Stimulated activated CD4-positive, alpha-beta T cell treated with anti-CD3 and anti-CD28 coated beads, Interleukin-12 subunit alpha, Interleukin-12 subunit beta, amount 100 ng/mL, for 24 hours (primary cell): ENCODE data around the gene CD2AP.
"Not testable (repeated sequence)": the region's sequence is repeated elsewhere in the genome, so short reads cannot be mapped to it uniquely, and the experiment has no call there.

Experiments used
- DNase-seq, 2 experiments: peaks; one replicate each; pipeline ENCODE4 v3.0.0-alpha.2; 2020; ENCODE audit warnings: low read depth in 2 of 2

Gene CD2AP

DNA sequence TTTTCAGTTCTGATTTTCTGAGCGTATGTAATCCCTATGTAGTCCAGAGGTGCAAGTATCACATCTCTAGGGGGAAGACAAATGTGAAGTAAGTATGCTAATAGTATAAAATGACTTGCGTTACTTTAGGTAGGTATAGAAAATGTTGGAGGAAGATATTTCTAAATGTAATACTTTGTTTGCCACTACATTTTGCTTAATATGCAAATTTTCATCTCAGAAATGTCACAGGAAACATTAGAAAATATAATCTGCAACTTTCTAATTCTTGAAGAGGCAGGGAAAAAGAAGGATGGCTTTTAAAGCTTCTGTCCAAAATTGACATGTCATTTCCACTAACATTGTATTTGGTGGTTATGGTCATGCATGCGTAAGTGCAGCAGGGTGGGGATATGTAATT, 85.6 kb downstream of the CD2AP start:
- no peak for DNase-seq

DNA sequence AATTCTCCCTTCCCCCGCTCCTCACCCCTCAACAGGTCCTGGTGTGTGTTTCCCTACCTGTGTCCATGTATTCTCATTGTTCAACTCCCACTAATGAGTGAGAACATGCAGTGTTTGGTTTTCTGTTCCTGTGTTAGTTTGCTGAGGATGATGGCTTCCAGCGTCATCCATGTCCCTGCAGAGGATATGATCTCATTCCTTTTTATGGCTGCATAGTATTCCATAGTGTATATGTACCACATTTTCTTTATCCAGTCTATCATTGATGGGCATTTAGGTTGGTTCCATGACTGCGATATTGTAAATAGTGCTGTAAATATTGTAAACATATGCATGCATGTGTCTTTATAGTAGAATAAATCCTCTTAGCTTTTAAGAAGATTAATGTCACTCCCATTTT, 89.0 kb downstream of the CD2AP start:
- not testable (repeated sequence) for DNase-seq

DNA sequence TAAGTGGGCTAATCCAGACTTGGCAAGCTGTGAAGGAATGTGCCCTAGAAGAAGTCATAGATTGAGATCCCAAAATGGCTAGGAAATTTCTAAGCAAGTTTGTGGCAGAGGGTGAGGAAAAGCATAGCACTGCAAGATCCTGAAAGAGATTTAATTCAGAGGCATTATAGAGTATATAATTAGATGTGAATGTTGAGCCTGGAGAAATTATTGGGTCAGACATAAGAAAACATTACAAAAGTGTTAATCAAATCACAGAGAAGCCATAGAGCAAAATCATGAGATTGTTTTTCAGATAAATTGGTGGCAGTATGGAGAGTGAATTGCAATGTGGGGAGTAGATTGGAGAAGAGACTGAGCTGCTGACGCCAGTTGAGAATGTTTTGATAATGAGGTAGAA, 90.0 kb downstream of the CD2AP start:
- no peak for DNase-seq

DNA sequence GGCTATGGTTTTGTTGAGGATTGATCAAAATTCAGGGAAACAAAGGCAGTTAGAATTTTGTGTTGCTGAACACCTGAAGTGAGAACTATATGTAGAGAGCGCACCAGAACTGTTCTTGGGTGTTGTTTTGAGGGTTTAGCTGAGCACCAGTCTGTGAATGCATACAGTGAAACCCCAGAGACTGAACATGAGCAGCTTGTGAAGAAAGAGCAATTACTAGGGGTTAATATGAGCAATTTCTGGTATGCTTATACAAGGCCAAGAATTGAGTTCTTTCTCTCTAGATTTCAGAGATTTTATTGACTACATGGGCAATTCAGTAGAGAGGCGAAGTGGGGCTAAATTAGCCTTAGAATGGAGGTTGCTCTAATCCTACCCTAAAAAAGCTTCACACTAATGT, 93.9 kb downstream of the CD2AP start:
- DNase-seq = no peak

DNA sequence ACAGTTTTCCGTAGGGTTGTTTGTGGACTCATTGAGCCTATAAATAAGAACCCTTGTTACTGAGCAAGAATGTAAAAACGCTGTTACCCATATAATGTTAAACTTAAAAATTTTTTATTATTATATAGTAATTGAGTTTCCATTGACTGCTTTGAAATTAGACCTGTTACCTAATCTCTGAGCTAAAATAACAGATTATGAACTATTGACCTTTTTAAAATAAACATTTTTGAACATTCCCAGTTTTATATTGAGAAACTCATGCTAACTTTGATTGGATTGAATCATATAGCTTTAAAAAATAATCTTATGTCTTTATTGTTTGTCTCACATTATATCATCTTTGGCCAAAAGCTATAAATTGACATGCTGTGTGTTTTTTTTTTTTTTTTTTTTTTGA, 95.5 kb downstream of the CD2AP start:
- DNase-seq = no peak

DNA sequence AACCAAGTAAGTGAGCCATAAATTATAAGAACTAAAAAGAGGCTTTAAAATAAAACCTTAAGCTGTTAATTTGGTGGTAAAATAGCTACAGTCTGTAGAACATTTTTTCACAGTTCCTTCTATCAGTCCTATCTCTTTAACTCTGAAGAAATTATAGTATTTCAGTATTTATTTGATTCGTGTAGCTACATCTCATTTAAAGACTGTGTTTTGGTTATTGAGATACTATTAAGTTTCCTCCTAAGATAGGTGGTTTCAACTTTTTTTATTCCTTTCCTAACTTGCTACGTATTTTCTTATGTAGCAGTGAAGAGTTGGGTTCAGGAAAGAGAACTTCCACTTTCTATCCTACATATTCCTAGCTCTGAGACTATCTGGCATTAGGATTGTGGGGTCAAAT, 97.2 kb downstream of the CD2AP start:
- DNase-seq = no peak

DNA sequence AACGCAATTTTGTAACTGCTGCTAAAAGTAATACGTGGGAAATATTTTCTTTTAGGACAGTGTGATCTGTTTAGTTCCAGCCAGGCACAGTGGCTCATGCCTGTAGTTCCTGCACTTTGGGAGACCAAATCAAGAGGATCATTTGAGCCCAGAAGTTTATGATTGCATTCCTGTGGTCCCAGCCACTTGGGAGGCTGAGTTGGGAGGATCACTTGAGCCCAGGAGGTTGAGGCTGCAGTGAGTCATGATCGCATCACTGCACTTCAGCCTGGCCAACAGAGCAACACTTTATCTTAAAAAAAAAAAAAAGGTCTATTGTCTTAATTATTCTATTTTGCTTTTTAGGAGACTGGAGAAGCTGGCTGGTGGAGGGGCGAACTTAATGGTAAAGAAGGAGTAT, 101.5 kb downstream of the CD2AP start:
- no peak for DNase-seq

DNA sequence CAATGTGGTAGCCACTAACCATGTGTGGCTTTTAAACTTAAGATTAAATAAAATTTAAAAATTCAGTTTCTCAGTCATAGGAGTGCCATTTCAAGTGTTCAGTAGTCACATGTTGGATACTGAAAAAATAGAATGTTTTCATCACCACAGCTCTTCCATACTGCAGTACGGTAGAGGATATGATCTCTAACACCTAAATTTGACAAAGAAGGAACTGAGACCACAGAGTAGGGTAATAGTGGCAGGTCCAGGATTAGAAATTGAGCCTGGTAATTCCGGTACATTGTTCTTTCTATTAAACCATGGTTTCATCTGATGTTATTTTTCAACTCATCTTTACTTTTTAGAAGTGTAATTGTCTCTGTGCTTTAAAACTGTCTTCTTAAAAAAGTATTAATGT, 104.0 kb downstream of the CD2AP start:
- no peak for DNase-seq

DNA sequence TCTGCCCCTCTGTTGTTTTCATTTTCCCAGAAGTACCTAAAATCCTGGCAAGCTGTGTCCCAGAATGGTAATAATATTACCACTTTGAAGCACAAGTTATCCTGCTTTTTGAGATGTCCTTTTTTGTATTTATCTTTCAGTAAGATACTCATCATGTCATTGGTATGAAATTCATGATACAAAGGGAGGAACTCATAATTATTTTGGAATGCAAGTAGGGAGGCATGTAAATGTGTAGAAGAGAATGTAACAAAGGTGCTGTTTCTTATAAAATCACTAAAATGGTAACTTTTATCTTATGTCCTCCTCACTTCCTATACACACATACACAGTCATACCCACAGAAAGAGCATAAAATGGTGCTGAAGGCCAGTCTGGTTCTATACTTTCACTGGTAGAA, 109.9 kb downstream of the CD2AP start:
- no peak for DNase-seq

DNA sequence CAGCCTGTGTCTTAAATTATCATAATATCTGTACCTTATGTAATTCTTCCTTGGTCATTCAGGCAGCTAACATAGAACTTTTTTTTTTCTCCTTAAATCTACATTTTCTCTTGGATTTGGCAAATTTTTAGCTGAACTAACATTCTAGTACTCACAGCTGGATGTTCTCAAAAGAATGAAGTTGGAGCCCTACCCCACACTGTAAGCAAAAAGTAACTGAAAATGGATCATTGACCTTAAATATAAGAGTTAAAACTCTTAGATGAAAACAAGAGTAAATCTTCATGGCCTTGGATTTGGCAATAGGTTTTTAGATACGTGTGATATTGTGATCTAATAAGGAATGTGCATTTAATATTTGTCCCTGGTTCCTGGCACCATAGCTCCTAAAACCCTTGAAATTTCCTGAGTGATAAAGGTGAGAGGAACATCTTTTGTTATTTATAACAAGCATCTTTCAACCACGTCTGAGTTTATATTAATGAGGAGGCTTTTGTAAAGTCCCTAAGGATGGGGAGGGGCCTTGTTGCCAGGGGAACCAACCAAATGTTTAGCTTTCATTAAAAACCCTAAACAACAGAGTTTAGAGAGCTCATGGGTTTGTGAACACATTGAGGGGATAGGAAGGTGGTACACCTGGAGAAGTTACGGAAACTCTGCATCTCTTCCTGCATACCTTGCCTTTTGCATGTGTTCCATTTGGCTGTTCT, 114.7 kb downstream of the CD2AP start:
- DNase-seq = no peak

DNA sequence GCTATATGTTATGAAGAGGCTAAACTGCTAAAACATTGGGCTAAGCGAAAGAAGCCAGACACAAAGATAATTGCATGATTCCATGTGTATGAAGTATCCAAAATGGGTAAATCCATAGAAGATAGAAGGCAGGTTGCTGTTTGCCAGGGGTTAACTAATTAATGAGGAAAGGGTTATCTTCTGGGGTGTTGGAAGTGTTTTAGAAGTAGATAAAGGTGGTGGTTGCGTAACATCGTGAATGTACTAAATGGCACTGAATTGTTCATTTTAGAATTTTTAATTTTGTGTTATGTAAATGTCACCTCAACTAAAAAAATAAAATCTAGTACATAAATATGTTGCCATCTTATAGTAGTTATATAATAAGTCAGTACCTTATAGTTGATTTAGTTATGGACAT, 116.4 kb downstream of the CD2AP start:
- DNase-seq = no peak

DNA sequence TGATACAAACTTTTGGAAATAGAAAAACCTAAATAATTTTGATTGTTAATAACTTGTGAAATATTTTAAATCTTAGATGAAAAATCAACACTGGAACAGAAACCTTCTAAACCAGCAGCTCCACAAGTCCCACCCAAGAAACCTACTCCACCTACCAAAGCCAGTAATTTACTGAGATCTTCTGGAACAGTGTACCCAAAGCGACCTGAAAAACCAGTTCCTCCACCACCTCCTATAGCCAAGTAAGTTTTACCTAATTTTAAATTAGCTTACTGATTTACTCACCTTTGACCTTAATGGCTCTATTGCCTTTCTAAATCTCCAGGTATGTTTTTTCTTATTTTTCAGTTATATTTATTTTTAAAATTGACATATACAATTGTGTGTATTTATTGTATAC, 118.2 kb downstream of the CD2AP start:
- no peak for DNase-seq

DNA sequence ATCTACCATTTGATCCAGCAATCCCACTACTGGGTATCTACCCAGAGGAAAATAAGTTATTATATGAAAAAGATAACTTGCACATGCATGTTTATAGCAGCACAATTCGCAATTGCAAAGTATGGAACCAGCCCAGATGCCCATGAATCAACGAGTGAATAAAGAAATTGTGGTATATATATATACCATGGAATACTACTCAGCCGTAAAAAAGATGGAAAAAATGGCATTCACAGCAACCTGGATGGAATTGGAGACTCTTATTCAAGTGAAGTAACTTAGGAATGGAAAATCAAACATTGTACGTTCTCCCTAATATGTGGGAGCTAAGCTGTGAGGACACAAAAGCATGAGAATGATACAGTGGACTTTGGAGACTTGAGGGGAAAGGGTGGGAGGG, 120.8 kb downstream of the CD2AP start:
- no peak for DNase-seq

DNA sequence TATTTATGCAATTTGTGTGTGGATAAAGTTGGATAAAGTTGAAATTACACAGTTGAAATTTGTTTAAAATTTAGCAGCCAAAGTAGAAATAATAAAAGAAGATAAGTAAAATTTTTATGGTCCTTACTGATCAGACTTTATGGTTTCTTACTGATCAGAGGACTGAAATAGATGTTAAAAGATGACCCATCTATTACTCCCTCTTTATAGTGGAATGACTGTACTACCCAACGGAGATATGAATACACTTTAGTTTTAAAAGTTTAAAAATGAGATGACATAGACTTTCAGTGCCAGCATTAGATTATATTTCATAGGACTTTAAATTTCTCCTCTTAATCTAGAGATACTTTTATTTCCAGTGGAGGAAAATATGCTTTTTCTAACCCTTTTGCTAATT, 121.9 kb downstream of the CD2AP start:
- DNase-seq = no peak

DNA sequence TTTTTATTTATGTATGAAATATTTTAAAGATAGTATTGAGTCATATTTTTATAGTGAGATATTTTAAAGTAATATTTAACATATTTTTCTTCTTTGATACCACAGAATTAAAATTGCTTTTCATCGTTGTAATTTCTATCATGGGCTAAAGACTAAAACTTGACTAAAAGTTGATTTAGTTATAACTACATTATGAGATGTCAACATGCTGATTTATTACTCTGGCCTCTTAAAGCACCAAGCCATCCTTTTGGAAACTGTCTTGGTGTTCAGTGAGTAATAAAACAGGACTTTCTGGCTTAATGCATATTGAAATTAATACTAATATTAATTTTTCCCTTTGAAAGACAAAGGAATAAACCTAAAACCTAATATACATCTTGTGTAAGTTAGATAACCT, 125.6 kb downstream of the CD2AP start:
- no peak for DNase-seq

DNA sequence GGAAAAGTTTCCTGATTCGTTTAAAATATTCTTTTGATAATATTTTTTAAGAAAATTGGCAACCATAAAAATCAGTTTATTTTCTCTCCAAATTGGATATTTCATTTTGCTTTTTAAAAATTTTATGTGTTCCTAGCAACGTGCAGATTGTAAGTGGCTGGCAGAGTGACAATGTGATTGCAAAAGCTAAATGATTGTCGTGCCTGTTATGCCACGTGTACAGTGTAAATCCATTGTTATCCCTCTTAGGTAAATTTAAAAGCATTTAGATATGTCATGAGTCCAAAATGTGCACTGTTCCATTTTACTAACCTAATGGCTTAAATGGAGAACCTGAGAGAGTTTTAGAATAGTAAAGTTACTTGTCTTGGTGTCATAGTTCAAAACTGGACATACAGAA, 126.4 kb downstream of the CD2AP start:
- no peak for DNase-seq

DNA sequence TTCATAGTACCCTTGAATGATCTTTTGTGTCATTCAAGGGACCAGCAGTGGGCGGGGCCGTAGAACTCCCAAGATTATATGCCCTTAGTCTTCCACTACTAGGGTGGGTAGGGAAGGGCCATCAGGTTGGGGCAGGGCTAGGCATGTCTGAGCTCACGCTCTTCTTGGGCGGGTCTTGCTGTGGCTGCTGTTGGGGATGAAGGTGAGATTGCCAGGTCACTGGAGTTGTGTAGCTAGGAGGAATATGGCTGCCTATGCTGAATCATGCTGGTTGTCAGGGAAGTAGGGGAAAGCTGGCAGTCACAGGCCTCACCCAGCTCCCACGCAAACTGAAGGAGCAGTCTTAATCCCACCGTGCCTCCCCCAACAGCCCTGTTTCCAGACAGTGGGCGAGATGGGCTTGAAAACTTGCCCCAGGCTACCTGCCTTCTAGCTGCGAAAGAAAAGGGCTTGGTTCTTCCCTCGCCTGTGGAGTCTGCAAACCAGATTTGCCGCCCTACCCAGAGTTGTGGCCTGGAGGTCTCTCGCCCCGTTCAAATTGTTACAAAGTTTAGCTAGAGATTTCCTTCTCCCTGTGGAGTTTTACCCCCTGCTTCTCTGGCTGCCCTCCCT, 144.4 kb downstream of the CD2AP start:
- no peak for DNase-seq

DNA sequence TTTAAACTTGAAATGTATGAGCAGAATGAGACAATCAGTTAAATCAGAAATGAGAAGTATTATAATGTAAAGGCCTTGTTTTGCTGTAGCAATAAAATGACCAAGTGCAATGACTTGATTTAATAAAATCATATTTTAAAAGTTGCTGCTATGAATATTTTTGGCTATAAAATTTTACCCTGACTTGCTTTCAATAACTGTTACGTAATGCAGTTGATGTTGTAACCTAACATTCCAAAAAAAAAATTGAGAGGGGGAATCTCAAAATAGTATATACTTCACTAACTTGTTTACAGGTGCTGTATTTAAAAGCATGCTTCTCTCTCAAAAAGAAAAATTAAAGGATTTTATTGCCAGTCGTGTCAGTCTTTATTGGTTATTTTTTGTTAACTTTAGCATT, 149.2 kb downstream of the CD2AP start:
- DNase-seq = no peak

DNA sequence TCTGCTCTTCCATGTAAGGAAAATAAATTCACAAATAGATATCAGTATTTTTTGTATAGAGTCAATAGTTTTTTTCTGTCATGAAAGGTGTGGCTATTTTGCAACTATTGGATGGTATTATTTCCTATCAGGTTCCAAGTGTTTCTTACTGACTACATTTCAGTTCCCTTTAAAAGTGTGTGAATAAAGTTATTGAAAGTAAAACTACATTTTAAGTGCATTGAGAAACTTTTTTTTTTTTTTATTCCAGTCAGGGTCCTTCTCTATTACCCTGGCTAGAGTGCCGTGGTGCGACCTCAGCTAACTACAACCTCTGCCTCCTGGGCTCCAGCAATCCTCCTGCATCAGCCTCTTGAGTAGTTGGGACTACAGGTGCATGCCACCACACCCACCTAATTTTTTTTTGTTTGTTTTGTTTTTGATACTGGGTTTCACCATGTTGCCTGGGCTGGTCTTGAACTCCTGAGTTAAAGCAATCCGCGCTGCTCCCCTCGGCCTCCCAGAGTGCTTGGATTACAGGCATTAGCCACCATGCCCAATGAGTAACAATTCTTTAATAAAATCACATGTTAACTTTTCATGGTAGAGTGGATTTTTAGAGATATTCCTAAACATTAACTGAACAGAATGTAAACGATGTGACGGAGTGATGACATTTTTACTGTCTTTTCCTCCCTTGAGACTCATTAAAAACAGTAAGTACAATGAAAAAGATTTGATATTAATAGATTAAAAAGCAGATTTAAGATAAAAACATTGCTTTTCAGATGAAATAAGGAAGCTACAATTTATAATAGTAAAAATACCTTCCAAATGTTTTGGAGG, 151.1 kb downstream of the CD2AP start:
- no peak for DNase-seq

DNA sequence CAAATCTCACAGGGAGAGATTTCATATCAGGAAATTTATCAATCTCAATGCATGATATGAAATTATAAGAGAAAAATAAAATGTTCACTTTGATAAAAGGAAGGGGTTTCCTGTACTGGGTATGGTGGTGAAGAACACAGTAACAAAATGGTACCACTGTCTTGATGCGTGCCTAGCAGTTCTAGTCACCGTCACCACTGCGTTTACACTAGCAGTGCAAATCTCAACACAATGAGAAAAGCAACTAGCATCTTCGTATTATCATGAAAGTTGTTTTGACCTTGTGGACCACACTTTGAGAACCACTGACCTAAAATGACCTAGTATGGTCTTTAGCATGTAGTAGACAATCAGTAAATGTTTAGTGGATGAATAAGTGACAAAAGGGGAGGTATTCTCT, 152.4 kb downstream of the CD2AP start:
- DNase-seq = no peak

DNA sequence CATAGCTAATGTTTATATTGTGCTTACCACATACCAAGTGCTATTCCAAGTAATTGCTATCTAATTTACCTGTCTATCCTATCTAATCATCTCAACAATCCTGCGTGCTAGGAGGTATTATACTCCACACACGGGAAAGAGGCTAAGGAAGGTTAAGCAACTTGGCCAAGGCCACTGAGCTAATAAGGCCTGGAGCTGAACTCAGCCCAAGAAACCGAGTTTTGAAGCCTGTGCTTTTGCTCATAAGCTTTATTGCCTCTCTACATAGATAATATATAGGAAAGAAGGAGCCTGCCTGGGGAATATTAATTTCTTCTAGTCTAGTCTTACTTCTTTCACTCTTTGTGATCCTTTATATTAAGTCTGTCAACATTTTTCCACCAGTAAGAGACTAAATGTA, 153.0 kb downstream of the CD2AP start:
- no peak for DNase-seq

DNA sequence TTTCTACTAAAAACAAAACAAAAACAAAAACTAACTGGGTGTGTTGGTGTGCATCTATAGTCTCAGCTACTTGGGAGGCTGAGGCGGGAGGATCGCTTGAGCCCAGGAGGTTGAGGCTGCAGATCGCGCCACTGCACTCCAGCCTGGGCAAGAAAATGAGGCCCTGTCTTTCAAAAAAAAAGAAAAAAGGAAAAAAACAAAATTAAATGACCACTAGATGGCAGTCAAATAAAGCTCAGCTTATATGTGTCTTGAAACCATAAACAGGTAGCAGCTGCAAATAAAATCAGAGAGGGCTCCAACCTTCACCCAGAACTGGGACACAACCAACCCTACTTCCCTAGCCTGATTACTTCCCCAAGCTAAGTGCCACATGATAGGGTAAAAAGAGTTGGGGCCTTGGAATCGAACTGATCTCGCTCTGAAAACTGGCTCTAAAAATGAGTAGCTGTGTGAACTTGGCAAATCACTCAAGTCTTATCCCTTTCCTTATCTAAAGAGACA, 153.7 kb downstream of the CD2AP start:
- DNase-seq = no peak

DNA sequence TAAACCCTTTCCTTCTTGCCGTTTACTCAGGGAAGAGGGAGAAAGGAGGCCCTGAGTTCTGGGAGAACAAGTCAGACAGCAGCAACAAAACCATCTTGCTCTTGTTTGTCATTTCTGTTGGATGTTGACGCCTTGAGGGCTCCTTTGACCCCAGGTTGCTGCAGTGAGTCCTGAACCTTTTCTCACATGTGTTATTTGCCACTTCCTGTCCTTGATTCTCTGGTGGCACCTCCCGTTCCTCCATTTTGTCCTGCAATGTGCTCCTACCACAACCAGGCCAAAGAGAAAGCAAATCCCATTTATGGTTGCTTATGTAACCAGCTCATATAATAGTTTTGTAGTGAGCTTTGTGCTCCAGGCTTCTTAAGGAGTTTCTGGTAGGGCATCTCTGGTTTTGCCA, 154.2 kb downstream of the CD2AP start:
- no peak for DNase-seq
